NT2/D1 (cell line): ENCODE measurements around the gene PRKCSH.
A peak's percentile ranks its signal among the peaks of the same experiment; 100 is the strongest.
"Not testable (repeated sequence)": the region's sequence is repeated elsewhere in the genome, so short reads cannot be mapped to it uniquely, and the experiment has no call there.

Experiments used
- DNase-seq: peaks from one replicate; pipeline ENCODE4 v3.0.0-alpha.2; 2011; ENCODE audit warnings: low read depth, low spot score
- H3K27me3 ChIP-seq: 2 replicates; pipeline ENCODE4 v1.6.0; 2011; ENCODE audit warnings: mild to moderate bottlenecking; ENCODE audit not compliant: insufficient read length, insufficient read depth
- H3K36me3 ChIP-seq: 2 replicates; pipeline ENCODE4 v1.6.1; 2011; ENCODE audit warnings: mild to moderate bottlenecking, low read length, mixed read lengths; ENCODE audit not compliant: insufficient read depth, insufficient read length
- H3K4me1 ChIP-seq: 2 replicates; pipeline ENCODE4 v1.5.1; 2011; ENCODE audit not compliant: insufficient read depth, insufficient read length
- H3K4me3 ChIP-seq: 2 replicates; pipeline ENCODE4 v1.5.1; 2011; ENCODE audit warnings: low read depth; ENCODE audit not compliant: insufficient read length
- H3K9ac ChIP-seq: 2 replicates; pipeline ENCODE4 v1.6.0; 2011; ENCODE audit warnings: low read depth; ENCODE audit not compliant: insufficient read length
- H3K9me3 ChIP-seq: 2 replicates; pipeline ENCODE4 v1.5.1; 2011; ENCODE audit warnings: mild to moderate bottlenecking, low read length; ENCODE audit not compliant: insufficient read depth
- SUZ12 ChIP-seq: IDR thresholded peaks from 2 replicates; pipeline ENCODE4 v1.6.1; 2011; ENCODE audit not compliant: insufficient read length, insufficient read depth; ENCODE audit errors: extremely low read depth
- YY1 ChIP-seq: IDR thresholded peaks from 2 replicates; pipeline ENCODE4 v1.6.1; 2011; ENCODE audit not compliant: insufficient read length, insufficient read depth
- ZNF274 ChIP-seq: IDR thresholded peaks from 2 replicates; pipeline ENCODE4 v1.6.1; 2011; ENCODE audit warnings: mild to moderate bottlenecking, low read depth, low read length

Gene PRKCSH

DNA sequence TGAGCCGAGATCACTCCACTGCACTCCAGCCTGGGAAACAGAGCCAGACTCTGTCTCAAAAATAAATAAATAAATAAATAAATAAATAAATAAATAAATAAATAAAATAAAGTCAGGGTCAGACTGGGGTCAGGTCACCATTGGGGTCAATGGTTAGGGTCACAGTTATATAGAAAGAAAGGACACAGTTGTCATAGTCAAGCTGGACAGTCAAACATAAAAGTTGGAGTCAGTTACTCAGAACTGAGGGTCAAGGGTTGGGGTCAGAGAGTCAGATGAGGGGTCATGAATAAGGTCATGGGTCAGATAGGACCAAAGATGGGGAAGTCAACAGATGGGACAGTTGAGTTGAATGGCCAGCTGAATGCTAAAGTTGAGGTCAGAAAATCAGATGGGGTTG is 34.6 kb upstream of the PRKCSH start:
- no peak for DNase-seq
- no peak for TF ChIP-seq ZNF274
- no peak for TF ChIP-seq SUZ12
- no peak for TF ChIP-seq YY1
- Histone ChIP-seq H3K4me3 (no peak overlapping the region), H3K9ac (no peak overlapping the region), H3K27me3 (no peaks in the 10 kb centered on the region), H3K9me3 (no peaks in the 10 kb centered on the region), H3K36me3 (no peaks in the 10 kb centered on the region), H3K4me1 (peaks cover 4% of the 10 kb centered on the region)

DNA sequence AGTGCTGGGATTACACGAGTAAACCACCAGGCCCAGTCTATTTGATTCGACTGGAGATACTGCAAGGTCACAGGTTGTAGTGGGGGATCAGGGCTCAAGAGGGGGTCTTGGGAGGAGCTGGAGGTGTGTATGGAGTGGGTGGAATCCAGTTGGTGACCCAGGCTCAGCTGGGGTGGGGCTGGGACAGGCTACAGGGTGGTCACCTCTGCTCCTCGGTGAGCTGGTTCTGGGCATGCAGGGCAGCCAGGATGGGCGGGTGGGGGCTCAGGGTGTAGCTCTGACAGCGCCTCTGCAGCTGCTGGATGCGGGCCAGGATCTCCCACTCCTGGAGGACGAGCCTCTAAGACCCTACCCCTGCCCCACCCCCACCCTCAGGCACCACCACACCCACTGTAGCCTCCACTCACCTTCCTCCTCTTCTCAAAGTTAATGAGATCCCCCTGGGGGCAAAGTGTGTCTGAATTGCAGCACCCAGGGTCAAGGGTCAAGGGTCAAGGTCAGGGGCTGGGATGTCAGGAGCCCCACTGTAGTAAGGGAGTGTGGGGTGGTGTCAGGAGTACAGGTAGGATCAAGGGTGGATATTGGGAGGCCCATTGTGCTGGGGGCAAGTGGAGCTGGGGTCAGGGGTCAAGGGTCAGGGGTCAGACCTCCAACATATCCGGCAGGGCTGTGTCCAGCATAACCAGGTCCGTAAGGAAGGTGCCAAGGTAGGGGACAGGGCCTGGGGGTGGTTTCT is 33.5 kb upstream of the PRKCSH start:
- no peak for TF ChIP-seq SUZ12
- TF ChIP-seq ZNF274: no peak
- TF ChIP-seq YY1: no peak
- H3K36me3 ChIP-seq: no peaks in the 10 kb centered on the region
- H3K9me3 ChIP-seq: no peaks in the 10 kb centered on the region
- no peak overlapping the region for H3K4me3 ChIP-seq
- DNase-seq: no peak
- peaks cover 5% of the 10 kb centered on the region for H3K4me1 ChIP-seq
- no peak overlapping the region for H3K9ac ChIP-seq
- peaks cover 2% of the 10 kb centered on the region for H3K27me3 ChIP-seq

DNA sequence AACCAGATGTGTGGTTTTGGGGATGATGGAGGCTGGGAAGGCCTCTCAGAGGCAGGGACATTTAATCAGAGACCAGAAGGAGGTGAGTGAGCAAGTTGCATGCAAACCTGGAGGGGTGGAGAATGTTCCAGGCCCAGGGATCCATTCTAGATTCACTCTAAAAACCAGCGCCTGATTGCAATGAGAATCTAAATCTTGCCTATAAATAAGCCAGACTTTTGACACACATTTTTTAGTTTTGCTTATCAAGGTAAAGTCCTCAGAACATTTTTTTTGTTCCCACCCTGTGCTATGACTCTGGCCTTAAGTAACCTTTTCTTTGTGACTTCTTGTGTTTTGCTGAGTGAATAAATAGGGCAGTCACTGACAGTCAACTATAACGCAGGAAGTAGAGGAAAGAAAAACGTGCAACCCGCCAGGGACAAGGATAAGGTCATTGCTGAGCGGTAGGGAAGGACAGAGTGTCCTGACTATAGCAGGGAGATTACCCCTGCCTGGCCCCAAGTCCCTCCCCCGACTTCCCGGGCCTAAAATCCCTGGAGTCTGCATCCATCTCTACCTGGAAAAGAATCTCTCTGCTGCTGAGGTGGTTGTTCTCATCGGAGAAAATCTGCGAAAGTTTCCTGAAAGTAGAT is 30.7 kb upstream of the PRKCSH start:
- Histone ChIP-seq H3K4me1 (peaks cover 4% of the 10 kb centered on the region), H3K4me3 (no peak overlapping the region), H3K36me3 (no peaks in the 10 kb centered on the region), H3K9me3 (no peaks in the 10 kb centered on the region), H3K9ac (no peak overlapping the region), H3K27me3 (peaks cover 2% of the 10 kb centered on the region)
- no peak for DNase-seq
- TF ChIP-seq ZNF274 (no peak), YY1 (no peak), SUZ12 (no peak)

DNA sequence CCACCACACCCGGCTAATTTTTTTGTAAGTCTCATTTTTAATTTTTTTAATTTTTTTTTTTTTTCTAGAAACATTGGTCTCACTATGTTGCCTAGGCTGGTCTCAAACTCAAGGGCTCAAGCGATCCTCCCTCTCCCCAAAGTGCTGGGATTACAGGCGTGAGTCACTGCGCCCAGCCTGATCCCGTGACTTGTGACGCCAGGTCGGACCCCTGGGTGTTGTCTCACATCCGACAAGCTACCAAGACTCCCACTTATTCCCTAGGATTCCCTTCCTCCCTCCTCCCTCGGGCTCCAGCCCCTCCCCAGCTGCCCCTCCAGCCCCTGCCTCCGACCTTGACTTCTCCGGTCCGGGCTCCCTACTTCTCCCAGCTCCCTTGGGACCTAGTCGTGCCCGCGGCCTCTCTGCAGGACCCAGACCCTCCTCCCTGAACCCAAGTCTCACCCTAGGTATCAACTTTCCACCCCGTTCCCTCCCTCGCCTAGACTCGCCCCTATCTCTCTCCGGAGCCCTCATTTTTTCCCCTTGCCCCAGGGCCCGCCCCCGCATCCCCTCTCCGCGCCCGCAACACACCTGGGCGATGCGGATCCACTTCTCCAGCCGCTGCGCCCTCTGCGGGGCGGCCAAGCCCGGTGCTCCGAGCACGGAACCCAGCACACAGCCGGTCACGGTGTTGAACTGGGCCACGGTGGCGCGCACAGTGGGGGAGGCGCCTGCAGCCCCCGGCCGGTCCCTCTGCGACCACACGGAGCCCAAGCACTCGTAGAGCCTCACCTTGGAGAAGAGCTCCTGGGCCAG is 29.4 kb upstream of the PRKCSH start:
- Histone ChIP-seq H3K4me1 (peaks cover 5% of the 10 kb centered on the region), H3K4me3 (peak overlapping the region; percentile 22), H3K9me3 (no peaks in the 10 kb centered on the region), H3K36me3 (no peaks in the 10 kb centered on the region), H3K9ac (peak overlapping the region; percentile 17), H3K27me3 (peaks cover 2% of the 10 kb centered on the region)
- TF ChIP-seq YY1 (no peak), ZNF274 (no peak), SUZ12 (no peak)
- no peak for DNase-seq

GRCh38 chr19:11406703-11407236 is 28.7 kb upstream of the PRKCSH start:
- H3K36me3 ChIP-seq, H3K27me3 ChIP-seq, DNase-seq, H3K9me3 ChIP-seq, H3K4me1 ChIP-seq, H3K4me3 ChIP-seq: not testable (repeated sequence)
- peak overlapping the region; percentile 0 for H3K9ac ChIP-seq

- no peak overlapping the region for H3K4me3 ChIP-seq
- H3K4me1 ChIP-seq: peaks cover 5% of the 10 kb centered on the region
- DNase-seq: no peak
- no peaks in the 10 kb centered on the region for H3K9me3 ChIP-seq
- H3K27me3 ChIP-seq: peaks cover 2% of the 10 kb centered on the region
- H3K9ac ChIP-seq: no peak overlapping the region
- H3K36me3 ChIP-seq: no peaks in the 10 kb centered on the region
- TF ChIP-seq YY1 (no peak), SUZ12 (no peak), ZNF274 (no peak)
Measured at GRCh38 chr19:11408591-11408990, 26.8 kb upstream of the PRKCSH start.

- Histone ChIP-seq H3K4me3 (no peak overlapping the region), H3K9ac (no peak overlapping the region), H3K9me3 (no peaks in the 10 kb centered on the region), H3K4me1 (peaks cover 5% of the 10 kb centered on the region), H3K36me3 (no peaks in the 10 kb centered on the region), H3K27me3 (peaks cover 2% of the 10 kb centered on the region)
- no peak for DNase-seq
- TF ChIP-seq YY1: no peak
- no peak for TF ChIP-seq ZNF274
- no peak for TF ChIP-seq SUZ12
Measured at GRCh38 chr19:11410682-11411081, 24.8 kb upstream of the PRKCSH start.
